ENCODE measurements around the gene AP3D1. TPM values are rescaled to one million over a fixed set of nuclear protein-coding genes. Genes with fewer than 3 reads are reported as not detected.

Gene AP3D1
- total RNA-seq, 1 experiment from 2014 or later = 75.5 TPM

DNA sequence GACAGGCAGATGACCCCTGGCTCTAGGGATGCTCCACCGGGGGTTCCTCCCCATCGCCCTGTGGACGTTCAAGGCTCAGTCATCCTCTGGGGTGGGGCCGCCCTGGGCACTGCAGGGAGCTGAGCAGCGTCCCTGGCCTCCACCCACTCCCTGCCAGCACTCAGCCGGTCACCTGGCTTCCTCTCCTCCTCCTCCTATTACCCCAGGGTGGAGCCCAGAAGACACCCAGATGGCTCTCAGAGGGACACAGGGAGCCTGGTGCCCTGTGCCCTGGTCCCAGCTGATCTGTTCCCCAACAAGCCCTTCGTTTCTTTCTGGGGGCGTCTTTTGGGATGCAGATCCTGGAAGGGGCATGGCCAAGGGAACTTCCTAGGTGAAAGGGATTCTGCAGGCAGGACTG lies 96.6 kb downstream of the AP3D1 start:
- no peaks in the 10 kb centered on the region for H3K9me3 ChIP-seq (ENCODE audit: insufficient read depth, low read depth)
- no peak overlapping the region for H3K4me2 ChIP-seq
- H3K27me3 ChIP-seq (ENCODE audit: insufficient read depth, low read depth) = no peaks in the 10 kb centered on the region
- no TSS peak for BruUV-seq (replicated peaks)
- POLR2A ChIA-PET (ENCODE audit: unreplicated experiment) = interaction anchor here (0.6 kb wide), 1 partner anchor 206 kb away, joined by 13 read pairs; no protein-coding TSS in a partner anchor
- H3K4me3 ChIP-seq = no peak overlapping the region
- peaks cover 34% of the 10 kb centered on the region for H3K4me1 ChIP-seq (replicated peaks; ENCODE audit: insufficient read depth)
- no peaks in the 10 kb centered on the region for H3K9me2 ChIP-seq (ENCODE audit: insufficient read depth)
- H3K27ac ChIP-seq = no peak overlapping the region
- no peak overlapping the region for H2AFZ ChIP-seq
- no peaks in the 10 kb centered on the region for H3K36me3 ChIP-seq (ENCODE audit: low read depth)
- CTCF ChIA-PET = no interaction called here
- peaks cover 9% of the 10 kb centered on the region for H3K79me2 ChIP-seq (ENCODE audit: low read depth)
- intact Hi-C loops (cut with micrococcal nuclease; ENCODE audit: unreplicated experiment) = no loop called here
- H4K20me1 ChIP-seq (ENCODE audit: insufficient read depth) = no peaks in the 10 kb centered on the region; the same call in 1 of the 2 replicates
- H3F3A ChIP-seq (ENCODE audit: insufficient read depth, low read depth) = peaks cover 7% of the 10 kb centered on the region; the same call in 1 of the 2 replicates
- peak in 1 of 2 experiments; percentile 50 for DNase-seq
- TF ChIP-seq, protein P1, sequence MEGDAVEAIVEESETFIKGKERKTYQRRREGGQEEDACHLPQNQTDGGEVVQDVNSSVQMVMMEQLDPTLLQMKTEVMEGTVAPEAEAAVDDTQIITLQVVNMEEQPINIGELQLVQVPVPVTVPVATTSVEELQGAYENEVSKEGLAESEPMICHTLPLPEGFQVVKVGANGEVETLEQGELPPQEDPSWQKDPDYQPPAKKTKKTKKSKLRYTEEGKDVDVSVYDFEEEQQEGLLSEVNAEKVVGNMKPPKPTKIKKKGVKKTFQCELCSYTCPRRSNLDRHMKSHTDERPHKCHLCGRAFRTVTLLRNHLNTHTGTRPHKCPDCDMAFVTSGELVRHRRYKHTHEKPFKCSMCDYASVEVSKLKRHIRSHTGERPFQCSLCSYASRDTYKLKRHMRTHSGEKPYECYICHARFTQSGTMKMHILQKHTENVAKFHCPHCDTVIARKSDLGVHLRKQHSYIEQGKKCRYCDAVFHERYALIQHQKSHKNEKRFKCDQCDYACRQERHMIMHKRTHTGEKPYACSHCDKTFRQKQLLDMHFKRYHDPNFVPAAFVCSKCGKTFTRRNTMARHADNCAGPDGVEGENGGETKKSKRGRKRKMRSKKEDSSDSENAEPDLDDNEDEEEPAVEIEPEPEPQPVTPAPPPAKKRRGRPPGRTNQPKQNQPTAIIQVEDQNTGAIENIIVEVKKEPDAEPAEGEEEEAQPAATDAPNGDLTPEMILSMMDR (conservative IDR thresholded peaks at IDR 0.05) = no peak
- TF ChIP-seq EZH2 (IDR thresholded peaks at IDR 0.05; ENCODE audit: low read depth) = no peak

DNA sequence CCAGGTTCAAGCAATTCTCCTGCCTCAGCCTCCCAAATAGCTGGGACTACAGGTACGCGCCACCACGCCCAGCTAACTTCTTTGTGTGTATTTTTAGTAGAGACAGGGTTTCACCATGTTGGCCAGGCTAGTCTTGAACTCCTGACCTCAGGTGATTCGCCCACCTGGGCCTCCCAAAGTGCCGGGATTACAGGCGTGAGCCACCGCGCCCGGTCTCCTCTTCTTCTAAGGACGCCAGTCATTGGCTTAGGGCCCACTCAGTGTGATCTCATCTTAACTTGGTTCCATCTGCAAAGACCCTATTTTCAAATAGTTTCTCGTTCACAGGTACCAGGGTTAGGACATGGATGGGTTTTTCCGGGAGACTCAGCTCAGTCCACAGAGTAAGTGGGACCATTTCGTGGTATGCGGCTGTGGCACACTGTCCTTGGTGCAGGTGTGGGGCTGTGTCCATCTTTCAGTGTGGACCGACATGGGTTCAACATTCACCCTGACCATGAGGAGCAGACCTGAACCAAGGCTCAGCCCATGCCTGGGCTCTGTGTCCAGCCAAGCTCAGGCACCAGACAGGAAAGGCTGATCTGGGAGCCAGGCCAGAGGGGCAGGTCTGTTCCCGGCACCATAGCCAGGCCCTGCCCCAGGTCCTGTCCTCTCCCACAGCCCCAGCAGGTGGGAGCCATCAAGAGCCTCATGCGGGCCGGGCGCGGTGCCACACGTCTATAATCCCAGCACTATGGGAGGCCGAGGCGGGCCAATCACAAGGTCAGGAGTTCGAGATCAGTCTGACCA lies 97.6 kb downstream of the AP3D1 start:
- Histone ChIP-seq H3K4me3 (no peak overlapping the region), H3K27ac (no peak overlapping the region), H3K36me3 (ENCODE audit: low read depth) (no peaks in the 10 kb centered on the region), H3K79me2 (ENCODE audit: low read depth) (peaks cover 19% of the 10 kb centered on the region), H3K27me3 (ENCODE audit: insufficient read depth, low read depth) (no peaks in the 10 kb centered on the region), H3K9me3 (ENCODE audit: insufficient read depth, low read depth) (no peaks in the 10 kb centered on the region), H3K4me2 (no peak overlapping the region), H3K9me2 (ENCODE audit: insufficient read depth) (no peaks in the 10 kb centered on the region), H3K4me1 (replicated peaks; ENCODE audit: insufficient read depth) (peaks cover 27% of the 10 kb centered on the region), H2AFZ (no peak overlapping the region), H4K20me1 (ENCODE audit: insufficient read depth) (peaks cover 10% of the 10 kb centered on the region), H3F3A (ENCODE audit: insufficient read depth, low read depth) (peaks cover 3% of the 10 kb centered on the region; the same call in 1 of the 2 replicates)
- POLR2A ChIA-PET (ENCODE audit: unreplicated experiment) = interaction anchor here (0.6 kb wide), 1 partner anchor 207 kb away, joined by 13 read pairs; no protein-coding TSS in a partner anchor
- no peak for DNase-seq
- BruUV-seq (replicated peaks) = no TSS peak
- intact Hi-C loops (cut with micrococcal nuclease; ENCODE audit: unreplicated experiment) = no loop called here
- CTCF ChIA-PET = no interaction called here
- TF ChIP-seq EZH2 (IDR thresholded peaks at IDR 0.05; ENCODE audit: low read depth) = no peak
- TF ChIP-seq, protein P1 (conservative IDR thresholded peaks at IDR 0.05) = no peak

DNA sequence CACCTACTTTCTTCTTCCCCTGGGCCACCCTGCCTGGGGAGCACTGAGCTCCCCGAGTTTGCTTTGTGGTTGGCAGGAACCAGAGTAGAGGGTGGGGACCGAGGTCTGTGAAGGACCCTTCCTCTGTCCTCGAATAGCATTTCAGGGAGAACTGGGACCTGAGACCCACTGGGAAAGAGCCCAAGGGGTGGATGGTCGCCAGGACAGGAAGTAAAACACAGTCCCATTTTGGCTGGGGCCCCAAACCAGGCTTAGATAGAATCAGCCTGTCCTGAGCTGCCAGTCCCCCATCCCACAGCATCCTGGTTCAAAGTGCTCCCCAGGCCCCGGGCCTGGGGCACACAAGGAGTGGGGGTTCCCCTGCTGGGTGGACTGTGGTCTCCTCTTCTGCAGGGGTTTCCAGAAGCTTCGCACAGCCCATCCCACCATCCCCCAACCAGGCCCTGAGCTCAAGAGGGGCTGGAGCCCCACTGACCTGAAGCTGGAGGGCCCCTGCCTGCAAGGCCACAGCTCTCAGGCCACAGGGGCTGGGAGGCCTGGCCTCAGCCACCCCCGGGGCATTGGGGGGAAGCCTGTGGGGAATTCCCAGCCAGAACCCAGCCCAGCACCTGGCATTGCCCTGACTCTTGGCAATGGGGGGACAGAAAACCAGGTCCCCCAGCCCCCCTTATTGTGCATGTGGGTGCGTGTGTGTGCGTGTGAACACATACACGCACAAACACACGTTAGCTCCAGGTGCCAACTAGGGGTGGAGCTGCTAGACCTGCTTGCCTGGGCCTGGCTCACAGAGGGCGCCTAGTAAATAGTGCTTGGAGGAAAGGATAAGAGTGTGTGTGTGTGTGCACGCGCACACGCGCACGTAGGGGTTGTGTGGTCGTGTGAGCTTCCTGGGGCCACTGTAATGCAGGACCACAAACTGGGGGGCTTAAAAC lies 99.3 kb downstream of the AP3D1 start:
- peak overlapping the region; percentile 76 for H3K4me2 ChIP-seq

More for the DNA sequence above, 99.3 kb downstream of the AP3D1 start:
- DNase-seq = no peak
- ChIA-PET CTCF (interaction anchor here (0.6 kb wide), 1 partner anchor 176 kb away, joined by 3 read pairs; no protein-coding TSS in a partner anchor), POLR2A (ENCODE audit: unreplicated experiment) (interaction anchor here (0.6 kb wide), 1 partner anchor 178 kb away, joined by 4 read pairs; no protein-coding TSS in a partner anchor)
- Histone ChIP-seq H3K27ac (no peak overlapping the region; the same call in 1 of the 2 replicates), H3K4me1 (replicated peaks; ENCODE audit: insufficient read depth) (peaks cover 22% of the 10 kb centered on the region), H3K79me2 (ENCODE audit: low read depth) (peaks cover 36% of the 10 kb centered on the region), H2AFZ (no peak overlapping the region; the same call in 1 of the 2 replicates), H3K36me3 (ENCODE audit: low read depth) (no peaks in the 10 kb centered on the region), H3K9me2 (ENCODE audit: insufficient read depth) (no peaks in the 10 kb centered on the region), H3K27me3 (ENCODE audit: insufficient read depth, low read depth) (no peaks in the 10 kb centered on the region), H3F3A (ENCODE audit: insufficient read depth, low read depth) (no peaks in the 10 kb centered on the region), H4K20me1 (ENCODE audit: insufficient read depth) (peaks cover 27% of the 10 kb centered on the region), H3K4me3 (peak overlapping the region; percentile 50; the same call in 1 of the 2 replicates), H3K9me3 (ENCODE audit: insufficient read depth, low read depth) (no peaks in the 10 kb centered on the region)
- intact Hi-C loops (cut with micrococcal nuclease; ENCODE audit: unreplicated experiment) = loop anchor here (2.0 kb wide), 1 partner anchor 23 kb away; no protein-coding TSS in a partner anchor
- BruUV-seq (replicated peaks) = no TSS peak
- TF ChIP-seq, protein P1 (conservative IDR thresholded peaks at IDR 0.05) = no peak
- TF ChIP-seq EZH2 (IDR thresholded peaks at IDR 0.05; ENCODE audit: low read depth) = no peak

Measured in PC-9 (cell line).